Endometrium (tissue), 2 donors: Measurements from ENCODE around the gene TSPAN18.

ENCODE experiments used
- FAIRE-seq: peaks from 2 replicates; lab custom pipeline; 2012; peaks lifted over from hg19 to GRCh38; lab: Jason Lieb, UNC
- donor health status: control.
- donor health status: control.

Gene TSPAN18

DNA sequence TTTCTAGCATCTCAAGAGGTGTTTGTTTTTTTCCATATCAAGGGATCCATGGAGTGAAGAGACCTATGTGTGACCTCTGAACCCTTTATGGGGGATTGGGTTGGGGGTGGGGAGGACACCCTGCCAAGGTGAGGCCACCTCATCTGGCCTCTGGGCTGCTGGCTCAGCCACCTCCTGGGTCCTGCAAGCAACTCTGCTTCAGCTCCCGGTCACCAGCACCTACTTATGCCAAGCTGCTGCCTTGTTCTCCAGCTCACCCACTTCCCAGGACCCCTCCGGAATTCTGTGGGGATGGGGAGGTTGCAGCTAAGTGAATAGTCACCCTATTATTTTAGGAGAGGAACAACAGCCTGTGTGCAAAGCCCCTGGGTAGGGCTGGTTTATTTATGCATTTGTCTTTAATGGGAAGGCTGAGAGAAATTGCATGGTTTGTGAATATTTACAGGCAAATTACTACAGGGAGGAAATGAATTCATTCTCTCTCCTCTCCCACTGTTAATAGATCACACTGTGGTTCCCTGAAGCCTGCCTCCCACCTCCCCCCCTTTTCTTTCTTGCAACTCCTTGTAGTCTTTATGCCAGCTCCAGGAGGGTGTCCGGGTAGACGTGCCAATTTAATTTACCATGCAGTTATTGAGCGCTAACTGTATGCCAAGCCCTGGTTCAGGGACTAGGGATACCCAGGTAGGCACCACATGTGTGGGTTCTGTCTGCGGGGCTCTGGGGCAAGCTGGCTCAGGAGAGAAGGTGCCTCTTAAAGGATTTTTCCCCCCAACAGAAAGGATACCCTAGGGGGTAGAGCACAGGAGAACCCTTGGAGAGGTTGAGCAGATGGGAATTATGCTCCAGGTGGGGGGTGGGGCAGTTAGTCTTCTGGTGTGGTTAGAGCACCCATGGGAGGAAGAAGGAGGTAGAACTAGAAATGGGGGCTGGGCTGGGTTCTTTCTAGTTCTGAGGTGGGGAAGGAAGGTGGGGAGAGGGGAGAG is 50.7 kb downstream of the TSPAN18 start:
- no peak for FAIRE-seq

DNA sequence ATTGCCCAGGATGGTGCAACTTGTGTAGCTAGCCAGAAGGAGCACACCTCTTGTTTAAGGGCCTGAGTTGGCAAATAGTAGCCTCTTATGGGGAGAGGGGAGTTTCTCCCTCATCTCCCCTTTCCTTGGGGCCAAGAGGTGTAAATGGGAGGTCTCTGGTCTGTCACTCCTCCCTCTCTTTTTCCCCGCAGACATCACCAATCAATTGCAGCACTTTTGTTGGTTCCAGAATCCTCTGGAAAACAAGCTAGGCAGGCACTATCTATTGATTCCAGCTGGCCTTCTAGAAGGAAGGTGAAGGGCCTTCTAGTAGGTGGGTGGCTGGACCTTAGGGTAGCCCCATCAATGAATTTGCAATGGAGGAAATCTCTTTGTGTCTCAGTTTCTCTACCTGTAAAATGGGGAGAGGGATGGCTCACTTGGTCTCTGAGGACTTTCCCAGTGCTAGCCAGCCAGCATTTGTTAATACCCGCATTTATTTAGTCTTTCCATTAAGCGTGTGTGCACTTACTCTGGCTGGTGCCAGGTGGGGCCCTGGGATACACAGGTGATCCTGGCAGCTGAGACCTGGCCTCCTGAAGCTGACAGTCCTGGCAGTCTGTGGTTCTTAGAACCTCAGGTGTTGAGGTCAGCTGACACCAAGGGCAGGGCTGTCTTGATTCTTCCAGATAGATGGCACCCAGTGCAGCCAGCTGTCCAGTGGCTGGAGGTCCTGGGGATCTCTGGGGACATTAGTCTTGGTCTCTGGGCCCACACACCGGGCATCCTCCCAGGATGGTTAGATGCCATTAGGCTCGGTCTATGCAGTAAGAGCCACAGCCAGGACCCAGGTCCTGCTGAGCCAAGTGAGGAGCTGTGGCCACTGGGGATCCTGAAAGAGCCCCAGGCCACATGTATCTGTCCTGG is 51.7 kb downstream of the TSPAN18 start:
- no peak for FAIRE-seq

DNA sequence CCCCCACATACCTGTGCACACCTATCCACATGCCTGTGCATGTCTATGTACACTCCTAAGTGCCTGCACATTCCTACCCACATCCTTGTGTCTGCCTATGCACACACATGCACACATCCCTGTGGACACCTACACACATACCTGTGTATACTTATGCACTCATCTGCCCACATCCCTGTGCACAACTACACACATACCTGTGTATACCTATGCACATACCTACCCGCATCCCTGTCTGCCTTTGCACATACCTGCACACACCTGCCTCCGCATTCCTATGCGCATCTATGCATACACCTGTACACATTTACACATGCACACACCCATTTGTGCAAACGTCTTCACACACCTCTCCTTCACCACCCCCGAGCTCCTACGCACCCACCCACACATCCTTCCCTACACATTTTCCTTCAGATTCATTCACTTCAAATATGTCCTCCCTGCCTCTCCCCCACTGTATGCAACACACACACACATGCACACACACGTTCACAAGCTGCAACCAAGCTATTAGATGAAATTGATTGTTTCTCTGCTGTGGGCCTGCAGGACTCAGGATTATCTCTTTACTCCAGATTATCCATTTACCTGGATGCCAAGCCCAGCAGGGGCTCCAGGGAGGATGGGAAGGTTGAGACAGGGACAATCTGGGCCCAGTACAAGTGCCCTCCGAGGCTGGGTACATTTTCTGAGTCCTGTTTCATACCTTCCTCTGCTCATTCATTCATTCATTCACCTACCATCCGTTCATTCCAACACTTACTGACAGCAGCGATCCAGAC is 53.2 kb downstream of the TSPAN18 start:
- FAIRE-seq: no peak

DNA sequence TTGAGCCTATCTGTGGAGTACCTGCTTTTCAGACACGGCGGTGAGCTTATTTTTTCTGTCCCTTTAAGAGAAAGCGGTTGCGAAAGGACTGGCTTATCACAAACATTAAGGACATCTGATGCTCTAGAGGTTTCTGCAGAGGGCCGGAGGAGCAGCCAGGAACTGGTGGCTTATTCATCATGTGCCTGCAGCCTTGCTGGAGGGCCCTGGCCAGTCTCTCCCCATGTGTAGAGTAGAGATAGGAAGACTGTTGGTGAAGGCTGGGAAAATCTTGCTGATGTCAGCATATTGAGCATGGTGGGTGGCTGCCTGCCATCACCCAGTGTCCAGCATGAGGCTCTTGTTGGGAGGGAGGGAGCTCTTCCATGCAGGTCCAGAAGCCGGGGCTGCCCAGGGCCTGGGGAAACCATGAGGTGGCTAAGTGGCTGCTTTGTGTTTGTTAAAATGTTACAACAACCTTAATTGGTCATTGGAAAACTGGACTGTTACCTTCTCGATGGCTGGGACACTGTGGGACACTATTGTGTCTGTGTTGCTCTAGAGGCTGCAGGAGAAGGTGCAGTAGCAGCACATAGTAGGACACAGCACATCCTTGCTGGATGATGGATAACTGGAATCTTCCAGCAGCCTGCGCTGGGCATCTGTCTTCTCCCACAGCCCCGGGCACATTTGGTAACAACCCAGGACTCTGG is 54.3 kb downstream of the TSPAN18 start:
- no peak for FAIRE-seq

- no peak for FAIRE-seq
Observed at GRCh38 chr11:44781655-44782054, 54.9 kb downstream of the TSPAN18 start.

DNA sequence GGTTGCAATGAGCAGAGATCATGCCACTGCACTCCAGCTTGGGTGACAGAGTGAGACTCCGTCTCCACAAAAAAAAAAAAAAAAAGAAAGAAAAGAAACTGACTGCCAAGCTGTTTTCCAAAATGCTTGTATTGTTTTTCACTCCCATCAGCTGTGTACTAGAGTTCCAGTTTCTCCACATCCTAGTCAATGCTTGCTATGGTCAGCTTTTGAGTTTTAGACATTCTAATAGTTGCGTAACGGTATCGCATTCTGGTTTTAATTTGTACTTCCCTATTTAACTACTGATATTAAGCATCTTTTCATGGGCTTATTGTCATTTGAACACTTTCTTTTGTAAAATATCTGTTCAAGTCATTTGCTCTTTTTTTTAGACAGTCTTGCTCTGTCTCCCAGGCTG is 55.7 kb downstream of the TSPAN18 start:
- FAIRE-seq: no peak

- FAIRE-seq: no peak
Observed at GRCh38 chr11:44784436-44784760, 57.6 kb downstream of the TSPAN18 start.

- peak; percentile 67 for FAIRE-seq
Observed at GRCh38 chr11:44784851-44785250, 58.1 kb downstream of the TSPAN18 start.

GRCh38 chr11:44785856-44786607 is 59.3 kb downstream of the TSPAN18 start:
- no peak for FAIRE-seq

DNA sequence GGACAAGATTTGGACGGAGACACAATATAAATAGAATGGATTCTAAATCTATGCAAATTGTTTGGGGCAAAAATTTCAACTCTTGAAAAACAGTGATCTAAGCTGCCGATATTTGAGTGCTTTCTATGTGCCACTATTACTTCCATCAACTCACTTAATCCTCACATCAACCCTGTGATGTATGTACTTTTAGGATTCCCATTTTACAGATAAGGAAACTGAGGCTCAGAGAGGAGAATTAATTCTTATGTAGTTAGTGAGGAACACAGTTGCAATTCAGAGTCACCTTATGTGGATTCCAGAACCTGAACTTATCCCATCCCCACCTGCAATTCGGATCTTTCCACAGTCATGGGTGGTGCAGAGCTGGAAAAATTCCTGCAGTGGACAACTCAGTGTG is 60.3 kb downstream of the TSPAN18 start:
- FAIRE-seq: no peak

- no peak for FAIRE-seq
Observed at GRCh38 chr11:44787981-44788380, 61.2 kb downstream of the TSPAN18 start.

- no peak for FAIRE-seq
Observed at GRCh38 chr11:44788536-44789261, 61.9 kb downstream of the TSPAN18 start.

DNA sequence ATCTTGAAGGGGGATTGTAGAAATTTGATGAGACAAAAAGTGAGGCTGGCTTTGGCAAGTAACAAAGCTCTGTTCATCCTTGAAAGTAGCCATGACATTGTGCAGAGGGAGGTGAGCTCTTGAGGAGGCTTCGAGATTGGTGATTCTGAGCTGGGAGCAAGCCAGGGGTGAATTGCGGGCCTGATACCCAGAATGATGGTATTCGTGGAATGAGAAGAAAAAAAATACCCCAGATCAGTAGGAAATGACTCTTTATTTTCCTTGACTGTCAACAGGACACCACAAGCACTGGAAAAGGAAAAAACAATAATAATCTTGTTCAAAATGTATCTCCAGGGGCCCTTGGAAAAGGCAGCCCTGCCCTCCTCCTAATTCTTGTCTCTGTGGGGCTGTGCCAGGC is 62.7 kb downstream of the TSPAN18 start:
- FAIRE-seq: no peak

GRCh38 chr11:44790211-44790610 is 63.4 kb downstream of the TSPAN18 start:
- no peak for FAIRE-seq

DNA sequence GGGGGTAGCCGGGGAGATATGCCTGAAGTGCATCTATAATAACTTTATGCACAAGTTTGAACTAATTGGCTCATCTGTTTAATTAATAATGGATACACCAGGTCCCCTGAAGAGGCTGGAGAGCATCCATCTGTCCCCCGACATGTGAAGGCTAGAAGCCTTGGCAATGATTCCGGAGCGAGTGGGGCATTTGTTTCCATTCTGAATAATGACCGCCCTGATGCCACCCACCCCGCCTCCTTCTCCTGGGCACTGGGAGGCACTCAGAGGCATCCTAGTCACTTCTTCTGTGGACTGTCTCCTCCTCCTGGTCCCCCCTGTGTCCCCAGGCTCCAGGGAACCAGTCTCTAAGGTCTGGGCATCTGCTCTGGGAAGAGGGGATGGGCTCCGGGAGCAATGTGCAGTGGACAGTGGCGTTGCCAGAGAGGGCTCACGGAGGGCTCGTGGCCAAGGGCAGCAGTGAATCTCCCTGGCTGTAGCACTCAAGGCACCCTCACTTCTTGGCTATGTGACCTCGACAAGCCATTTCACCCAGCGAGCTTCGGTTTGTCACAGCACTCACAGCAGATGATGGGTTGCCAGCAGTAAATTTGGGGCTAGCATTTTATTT is 64.7 kb downstream of the TSPAN18 start:
- FAIRE-seq: no peak

DNA sequence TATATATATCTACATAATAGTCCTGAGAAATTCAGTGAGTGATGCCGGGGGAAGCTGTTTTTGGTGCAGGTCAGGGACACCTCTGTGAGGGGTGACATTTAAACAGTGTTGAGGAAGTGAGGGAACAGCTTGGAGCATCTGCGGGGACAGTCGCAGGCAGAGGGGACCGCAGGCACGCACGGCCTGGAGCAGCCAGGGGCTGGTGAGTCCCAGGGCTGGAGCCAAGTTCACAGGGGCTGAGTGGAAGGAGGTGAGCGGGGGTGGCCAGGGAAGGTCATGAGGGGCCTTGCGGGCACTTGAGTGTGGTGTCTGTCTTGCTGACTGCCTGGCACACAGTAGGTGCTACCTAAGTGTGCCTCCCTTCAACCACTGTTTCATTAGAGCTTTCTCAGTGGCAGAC is 65.4 kb downstream of the TSPAN18 start:
- FAIRE-seq: no peak

DNA sequence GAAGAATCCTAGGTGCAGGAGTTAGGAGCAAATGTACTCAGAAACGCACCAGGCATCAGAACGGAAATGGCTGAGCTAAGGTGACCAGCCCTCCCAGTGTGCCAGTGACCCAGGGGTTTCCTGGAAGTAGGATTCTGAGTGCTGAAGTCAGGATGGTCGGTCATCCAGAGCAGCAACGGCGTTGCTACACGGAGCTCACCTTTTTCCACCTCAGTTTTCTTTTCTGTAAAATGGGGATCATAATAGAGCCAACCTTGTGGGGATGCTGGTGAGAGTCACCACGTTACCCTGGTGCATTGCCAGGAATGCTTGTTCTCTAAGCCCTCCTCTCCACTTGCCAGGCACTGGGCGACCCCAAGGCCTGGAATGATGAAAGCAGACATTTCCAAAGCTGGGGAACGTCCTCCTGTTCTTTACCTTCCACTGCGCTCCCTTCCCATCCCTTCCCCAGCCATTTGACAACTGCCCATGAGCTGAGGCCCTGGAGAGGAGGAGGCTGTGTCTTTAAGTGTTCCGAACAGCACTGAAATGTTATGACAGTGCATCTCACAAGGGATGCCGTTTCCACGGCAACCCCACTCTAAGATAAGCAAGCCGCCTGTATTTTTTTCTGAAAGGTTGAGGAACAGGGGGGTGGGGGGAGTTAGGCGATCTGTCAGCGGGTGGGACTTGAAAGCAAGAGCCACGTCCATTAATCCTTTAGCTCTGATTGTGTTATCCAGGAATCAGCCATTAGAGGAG is 66.8 kb downstream of the TSPAN18 start:
- FAIRE-seq: no peak

DNA sequence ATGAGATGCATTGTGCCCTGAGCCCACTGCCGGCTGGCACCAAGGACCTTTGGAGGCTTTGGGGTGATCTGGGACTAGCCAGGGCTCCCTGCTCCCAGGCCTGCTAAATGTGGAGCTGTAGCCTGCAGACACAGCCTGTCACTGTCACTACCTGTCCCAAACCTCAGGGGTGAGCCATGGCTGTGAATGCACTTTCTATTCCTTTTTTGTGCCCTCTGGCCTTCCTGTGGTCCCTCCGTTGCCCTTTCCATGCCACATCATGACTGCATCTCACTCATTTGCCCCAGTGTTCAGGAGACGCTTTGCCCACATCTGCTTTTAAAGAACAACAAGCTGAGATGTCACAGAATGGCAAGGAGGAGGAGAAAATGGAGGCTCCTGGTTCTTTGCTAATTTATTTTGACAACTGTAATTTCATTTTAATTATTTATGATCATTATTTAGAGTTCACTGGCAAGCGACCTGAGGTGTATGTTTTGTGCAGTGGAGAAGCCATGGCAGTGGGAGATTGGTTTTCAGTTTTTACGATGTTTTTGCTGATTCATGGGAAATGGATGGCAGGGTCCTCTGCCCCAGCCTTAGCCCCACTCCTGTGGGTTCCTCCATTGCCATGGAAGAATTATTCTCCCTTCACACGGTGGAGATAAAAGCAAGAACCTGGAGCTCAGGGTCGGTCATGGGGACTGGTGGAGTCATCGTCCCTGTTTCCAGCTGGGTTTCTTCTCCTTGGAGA is 69.2 kb downstream of the TSPAN18 start:
- no peak for FAIRE-seq
